ENCODE data around the gene CYP2J2. TPM values are rescaled to one million over a fixed set of nuclear protein-coding genes. Genes with fewer than 3 reads are reported as not detected.

The CYP2J2 gene
- total and polyA plus RNA-seq, 2 donors (not counting 3 experiments of a cell fraction or from before 2014, with no cell fraction given), result 0.06 to 0.27 TPM

DNA sequence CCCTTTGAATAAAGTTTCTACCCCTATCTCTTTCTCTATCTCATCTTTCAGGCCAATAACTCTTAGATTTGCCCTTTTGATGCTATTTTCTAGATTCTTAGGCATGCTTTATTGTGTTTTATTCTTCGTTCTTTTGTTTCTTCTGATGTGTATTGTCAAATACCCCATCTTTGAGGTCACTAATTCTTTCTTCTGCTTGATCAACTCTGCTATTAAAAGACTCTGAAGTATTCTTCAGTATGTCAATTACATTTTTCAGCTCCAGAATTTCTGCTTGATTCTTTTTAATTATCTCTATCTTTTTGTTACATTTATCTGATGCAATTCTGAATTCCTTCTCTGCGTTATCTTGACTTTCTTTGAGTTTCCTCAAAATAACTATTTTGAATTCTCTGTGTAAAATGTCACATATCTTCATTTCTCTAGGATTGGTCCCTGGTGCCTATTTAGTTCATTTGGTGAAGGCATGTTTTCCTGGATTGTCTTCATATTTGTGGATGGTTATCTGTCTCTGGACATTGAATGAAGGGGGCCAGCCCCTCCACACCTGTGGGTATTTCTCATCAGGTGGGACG lies 11.2 kb upstream of the CYP2J2 start:
- no peaks in the 10 kb centered on the region for H4K20me1 ChIP-seq (replicated peaks; ENCODE audit: control insufficient read depth, extremely low read depth, insufficient read depth, low read length)
- ChIA-PET POLR2A (interaction anchor here (0.7 kb wide), 1 partner anchor 1621 kb away, joined by 4 read pairs; no protein-coding TSS in a partner anchor), CTCF (interaction anchor here (0.8 to 1.4 kb wide), 3 partner anchors 8 to 33 kb away, joined by 3 to 4 read pairs (median 4); no protein-coding TSS in a partner anchor)
- H3K4me1 ChIP-seq (ENCODE audit: control insufficient read depth, extremely low read depth, insufficient read depth, low read length), result no peaks in the 10 kb centered on the region
- TF ChIP-seq MYC (IDR thresholded peaks at IDR 0.05; ENCODE audit: low read depth, low read length) (no peak), JUN (IDR thresholded peaks at IDR 0.05; ENCODE audit: borderline replicate concordance, insufficient read depth, insufficient read length, low read depth) (no peak), EZH2 (IDR thresholded peaks at IDR 0.05; ENCODE audit: borderline replicate concordance, low read depth, low read length, severe bottlenecking) (no peak), GATA2 (IDR thresholded peaks at IDR 0.05; ENCODE audit: insufficient read depth, insufficient read length, low read depth, low read length) (no peak), FOS (IDR thresholded peaks at IDR 0.05; ENCODE audit: borderline replicate concordance, insufficient read depth, low read length) (no peak), POLR2AphosphoS5 (IDR thresholded peaks at IDR 0.05; ENCODE audit: insufficient read depth, low read depth, low read length) (no peak), POLR2A (IDR thresholded peaks at IDR 0.05; ENCODE audit: low read depth, low read length) (no peak)
- TF ChIP-seq, protein P1, sequence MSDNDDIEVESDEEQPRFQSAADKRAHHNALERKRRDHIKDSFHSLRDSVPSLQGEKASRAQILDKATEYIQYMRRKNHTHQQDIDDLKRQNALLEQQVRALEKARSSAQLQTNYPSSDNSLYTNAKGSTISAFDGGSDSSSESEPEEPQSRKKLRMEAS (IDR thresholded peaks at IDR 0.05; ENCODE audit: insufficient read depth, insufficient read length), result no peak
- TF ChIP-seq, protein P2, sequence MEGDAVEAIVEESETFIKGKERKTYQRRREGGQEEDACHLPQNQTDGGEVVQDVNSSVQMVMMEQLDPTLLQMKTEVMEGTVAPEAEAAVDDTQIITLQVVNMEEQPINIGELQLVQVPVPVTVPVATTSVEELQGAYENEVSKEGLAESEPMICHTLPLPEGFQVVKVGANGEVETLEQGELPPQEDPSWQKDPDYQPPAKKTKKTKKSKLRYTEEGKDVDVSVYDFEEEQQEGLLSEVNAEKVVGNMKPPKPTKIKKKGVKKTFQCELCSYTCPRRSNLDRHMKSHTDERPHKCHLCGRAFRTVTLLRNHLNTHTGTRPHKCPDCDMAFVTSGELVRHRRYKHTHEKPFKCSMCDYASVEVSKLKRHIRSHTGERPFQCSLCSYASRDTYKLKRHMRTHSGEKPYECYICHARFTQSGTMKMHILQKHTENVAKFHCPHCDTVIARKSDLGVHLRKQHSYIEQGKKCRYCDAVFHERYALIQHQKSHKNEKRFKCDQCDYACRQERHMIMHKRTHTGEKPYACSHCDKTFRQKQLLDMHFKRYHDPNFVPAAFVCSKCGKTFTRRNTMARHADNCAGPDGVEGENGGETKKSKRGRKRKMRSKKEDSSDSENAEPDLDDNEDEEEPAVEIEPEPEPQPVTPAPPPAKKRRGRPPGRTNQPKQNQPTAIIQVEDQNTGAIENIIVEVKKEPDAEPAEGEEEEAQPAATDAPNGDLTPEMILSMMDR (IDR thresholded peaks at IDR 0.05; ENCODE audit: extremely low read depth in 1 of 2, insufficient read depth in 1 of 2, low read depth in 1 of 2, low read length in 2 of 2), result no peak
- H3K4me3 ChIP-seq (replicated peaks in 1 of 3; ENCODE audit: insufficient read depth in 1 of 3, low read depth in 1 of 3, low read length in 3 of 3), result no peak overlapping the region
- no peak for FAIRE-seq
- no TSS peak for BruUV-seq (replicated peaks)
- intact Hi-C loops (cut with micrococcal nuclease) (no loop called here), dilution Hi-C loops (cut with MboI; ENCODE audit: extremely low pct_ligation_motif_present, low sequenced_read_pairs) (no loop called here)
- H3K79me2 ChIP-seq (ENCODE audit: control insufficient read depth, insufficient read depth, low read length), result no peaks in the 10 kb centered on the region
- H3K27ac ChIP-seq (ENCODE audit: insufficient read depth, low read depth, low read length), result no peak overlapping the region
- DNase-seq (ENCODE audit: low read depth, low spot score), result no peak
- no peak overlapping the region for H3K4me2 ChIP-seq (ENCODE audit: insufficient read depth, low read length)
- peaks cover 0 to 1% of the 10 kb centered on the region in 2 experiments for H3K27me3 ChIP-seq (ENCODE audit: control insufficient read depth in 2 of 2, insufficient read depth in 2 of 2, low read length in 2 of 2)
- no peak overlapping the region for H3K9ac ChIP-seq (replicated peaks; ENCODE audit: extremely low read depth, insufficient read depth, low read length)
- no peak overlapping the region for H2AFZ ChIP-seq (ENCODE audit: low read depth, low read length)
- H3K9me3 ChIP-seq (replicated peaks; ENCODE audit: control insufficient read depth, insufficient read depth, low read length), result no peaks in the 10 kb centered on the region
- H3K9me1 ChIP-seq (replicated peaks; ENCODE audit: control insufficient read depth, extremely low read depth, insufficient read depth, low read length), result no peaks in the 10 kb centered on the region
- H3K36me3 ChIP-seq (ENCODE audit: control insufficient read depth in 2 of 2, extremely low read depth in 1 of 2, insufficient read depth in 2 of 2, low read length in 2 of 2), result no peaks in the 10 kb centered on the region

All from endothelial cell of umbilical vein (primary cell).